GM19023 (cell line): ENCODE data around the gene MRPS24.
"Not testable (repeated sequence)": the region's sequence is repeated elsewhere in the genome, so short reads cannot be mapped to it uniquely, and the experiment has no call there.

Experiments used
- ATAC-seq: cut with Tn5 transposase; IDR thresholded peaks from one replicate; pipeline ENCODE4 v1.9.1; 2021; ENCODE audit warnings: mild to moderate bottlenecking, moderate library complexity; ENCODE audit not compliant: unreplicated experiment

Gene MRPS24

DNA sequence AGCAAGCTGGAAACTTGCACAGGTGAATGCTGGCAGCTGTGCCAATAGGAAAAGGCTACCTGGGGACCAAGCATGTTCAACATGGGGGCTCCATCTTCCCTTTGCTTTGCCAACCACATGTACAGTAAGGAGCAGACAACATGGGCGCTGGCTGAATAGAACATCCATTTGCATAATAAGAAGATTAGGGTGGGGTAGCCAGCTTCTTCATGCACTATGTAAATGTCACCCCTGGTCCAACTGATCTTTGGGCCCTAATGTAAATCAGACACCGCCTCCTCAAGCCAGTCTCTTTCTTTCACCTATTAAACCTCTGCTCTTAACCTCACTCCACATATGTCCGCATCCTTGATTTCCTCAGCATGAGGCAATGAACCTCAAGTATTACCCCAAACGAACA is 26.0 kb downstream of the MRPS24 start:
- no peak for ATAC-seq

- no peak for ATAC-seq
Observed at GRCh38 chr7:43838201-43838658, 31.1 kb downstream of the MRPS24 start.

GRCh38 chr7:43834463-43835251 is 34.7 kb downstream of the MRPS24 start:
- peak; percentile 50 for ATAC-seq

- not testable (repeated sequence) for ATAC-seq
Observed at GRCh38 chr7:43830917-43831316, 38.4 kb downstream of the MRPS24 start.

GRCh38 chr7:43825391-43825808 is 43.9 kb downstream of the MRPS24 start:
- no peak for ATAC-seq

DNA sequence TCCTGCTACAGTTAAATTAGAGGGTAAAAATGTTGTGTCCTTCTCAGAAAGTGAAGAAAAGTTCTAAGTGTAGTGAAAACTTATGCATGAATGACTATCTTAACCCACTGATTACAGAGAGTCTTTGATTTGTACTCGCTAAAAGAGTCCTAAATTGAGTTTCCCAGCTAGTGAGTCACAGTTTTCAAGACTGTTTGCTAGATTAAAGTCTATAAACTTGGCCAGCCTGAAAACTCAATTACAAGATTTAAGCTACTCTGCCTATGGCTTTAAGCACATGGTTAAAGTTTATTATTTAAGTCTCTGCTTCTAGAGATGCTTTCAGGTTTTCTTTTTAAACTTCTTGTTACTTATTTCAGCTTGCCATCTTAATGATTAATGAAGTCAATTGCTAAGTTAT is 44.4 kb downstream of the MRPS24 start:
- ATAC-seq = no peak

GRCh38 chr7:43824513-43824912 is 44.8 kb downstream of the MRPS24 start:
- ATAC-seq = not testable (repeated sequence)

GRCh38 chr7:43823941-43824340 is 45.4 kb downstream of the MRPS24 start:
- ATAC-seq = no peak

DNA sequence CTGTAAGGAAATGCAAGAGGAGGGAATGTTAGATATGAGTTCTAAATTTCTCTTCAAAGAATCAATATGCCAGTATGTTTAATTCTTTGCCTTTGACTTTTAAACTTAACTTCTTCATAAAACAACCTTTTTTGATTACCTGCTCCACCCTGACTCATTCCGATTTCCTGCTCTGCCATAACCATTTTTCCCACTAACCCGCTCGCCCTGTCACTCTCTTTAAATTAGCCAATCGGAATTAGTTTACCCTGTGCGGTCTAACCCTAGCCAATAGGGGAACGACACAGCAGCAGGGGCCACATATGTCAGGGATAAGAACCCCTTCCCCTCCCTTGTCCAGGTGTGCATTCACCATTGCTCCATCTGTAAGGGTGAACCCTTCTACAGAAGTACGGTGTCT is 45.9 kb downstream of the MRPS24 start:
- ATAC-seq = not testable (repeated sequence)
